Middle frontal gyrus (tissue), 1 donor: ENCODE results near the gene SLC4A8.

ENCODE experiments used
- DNase-seq: peaks from one replicate; pipeline ENCODE4 v3.0.0-alpha.2; 2015; ENCODE audit warnings: low spot score; ENCODE audit errors: extremely low spot score

SLC4A8 gene

DNA sequence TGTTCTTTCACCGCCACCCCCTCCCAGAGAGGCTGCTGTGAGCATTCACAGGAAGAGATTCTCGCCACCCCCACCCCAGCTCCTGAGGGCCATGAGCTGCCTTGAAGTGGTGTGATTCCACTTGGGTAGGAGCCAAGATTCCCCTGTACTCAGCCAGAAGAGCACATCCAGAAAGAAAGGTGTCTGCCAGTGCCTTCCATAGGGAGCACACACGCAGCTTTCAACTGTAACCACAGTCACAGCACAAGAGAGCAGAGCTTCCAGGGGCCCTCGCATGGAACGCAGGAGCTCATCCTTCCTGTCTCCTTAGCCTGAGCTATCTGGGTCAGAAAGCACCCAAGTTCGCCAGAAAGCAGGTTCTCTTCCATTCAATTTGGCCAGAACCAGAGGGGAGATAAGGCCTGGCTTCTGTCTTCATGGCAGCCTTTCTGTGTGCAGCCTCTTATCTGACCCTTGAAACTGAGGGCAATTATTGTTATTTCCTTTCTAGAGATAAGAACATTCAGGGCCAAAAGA, 99.8 kb downstream of the SLC4A8 start:
- DNase-seq = no peak

DNA sequence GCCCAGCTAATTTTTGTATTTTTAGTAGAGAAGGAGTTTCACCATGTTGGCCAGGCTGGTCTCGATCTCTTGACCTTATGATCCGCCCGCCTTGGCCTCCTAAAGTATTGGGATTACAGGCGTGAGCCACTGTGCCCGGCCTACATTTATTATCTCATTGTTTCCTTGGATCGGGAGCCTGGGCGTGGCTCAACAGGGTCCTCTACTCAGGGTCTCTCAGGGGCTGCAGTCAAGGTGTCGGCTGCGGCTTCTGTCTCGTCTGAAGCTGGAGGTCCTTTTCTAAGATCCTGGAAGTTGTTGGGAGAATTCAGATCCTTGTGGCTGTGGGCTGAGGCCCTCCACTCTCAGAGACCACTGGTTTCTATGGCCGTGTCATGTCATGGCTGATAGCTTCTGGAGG, 100.9 kb downstream of the SLC4A8 start:
- DNase-seq = no peak

DNA sequence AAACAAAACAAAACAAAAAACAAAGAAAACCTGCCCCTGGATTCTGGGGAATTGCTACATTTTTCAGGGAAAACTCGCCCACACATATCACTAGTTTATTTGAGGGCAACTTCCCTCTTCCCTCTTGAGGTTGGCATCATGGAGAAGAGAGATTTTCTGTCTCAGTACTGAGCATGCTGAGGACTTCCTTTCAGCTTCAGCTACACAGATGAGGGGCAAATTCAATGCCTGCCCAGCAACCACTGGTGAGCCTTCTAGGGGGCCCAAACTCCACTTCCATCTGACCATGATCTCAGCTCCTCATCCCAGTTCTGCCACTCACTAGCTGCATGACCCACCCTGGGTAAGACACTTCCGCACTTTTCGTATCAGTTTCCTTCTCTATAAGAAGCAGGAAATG, 103.3 kb downstream of the SLC4A8 start:
- no peak for DNase-seq

DNA sequence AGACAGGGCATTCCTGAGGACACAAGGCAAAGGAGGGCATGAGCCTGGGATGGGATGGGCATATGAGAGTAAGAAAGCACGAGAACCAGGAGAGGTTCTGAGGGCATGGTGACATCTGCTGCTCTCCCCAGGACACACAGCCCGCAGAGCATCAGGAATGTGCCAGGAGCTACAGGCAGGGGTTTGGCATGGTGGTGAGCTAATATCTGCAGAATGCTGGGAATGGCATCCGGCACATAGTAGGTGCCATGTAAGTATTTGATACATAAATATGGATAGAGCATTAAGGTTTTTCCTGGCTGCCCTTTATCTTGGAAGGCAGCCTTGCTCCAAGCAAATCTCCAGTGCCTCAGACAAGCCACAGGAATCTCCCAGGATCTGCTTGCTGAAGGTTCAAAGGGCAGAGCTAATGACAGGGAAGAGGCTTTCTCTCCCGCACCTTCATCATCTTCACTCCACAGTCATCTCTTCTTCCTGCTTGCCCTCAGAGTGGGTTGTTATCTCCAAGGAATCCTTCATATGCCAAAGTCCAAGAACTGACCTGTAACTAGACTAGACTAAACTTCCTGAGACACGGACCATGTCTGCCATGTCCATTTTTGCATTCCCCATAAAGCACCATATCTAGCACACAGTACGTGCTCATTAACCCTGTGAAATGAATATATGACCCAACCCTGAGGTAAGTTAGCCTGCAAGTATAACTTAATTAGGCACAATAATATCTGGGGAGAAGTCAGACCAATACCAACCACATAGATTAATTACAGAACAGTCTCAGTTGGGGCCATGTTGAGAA, 104.4 kb downstream of the SLC4A8 start:
- no peak for DNase-seq

DNA sequence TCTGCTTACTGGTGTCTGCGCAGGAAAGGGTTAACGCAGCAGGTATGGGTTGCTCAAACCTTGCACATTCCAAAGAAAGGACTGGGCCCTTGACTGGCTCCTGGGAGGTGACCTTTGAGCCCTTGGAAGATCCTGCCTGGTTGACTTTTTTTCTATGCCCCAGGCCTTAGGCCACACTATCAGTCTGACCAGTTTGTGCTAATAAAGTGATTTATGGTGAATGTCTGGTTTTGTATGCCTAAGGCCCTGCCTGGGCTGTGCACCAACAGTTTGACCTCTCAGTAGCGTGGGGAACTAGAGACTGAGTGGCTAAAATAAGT, 105.0 kb downstream of the SLC4A8 start:
- no peak for DNase-seq

DNA sequence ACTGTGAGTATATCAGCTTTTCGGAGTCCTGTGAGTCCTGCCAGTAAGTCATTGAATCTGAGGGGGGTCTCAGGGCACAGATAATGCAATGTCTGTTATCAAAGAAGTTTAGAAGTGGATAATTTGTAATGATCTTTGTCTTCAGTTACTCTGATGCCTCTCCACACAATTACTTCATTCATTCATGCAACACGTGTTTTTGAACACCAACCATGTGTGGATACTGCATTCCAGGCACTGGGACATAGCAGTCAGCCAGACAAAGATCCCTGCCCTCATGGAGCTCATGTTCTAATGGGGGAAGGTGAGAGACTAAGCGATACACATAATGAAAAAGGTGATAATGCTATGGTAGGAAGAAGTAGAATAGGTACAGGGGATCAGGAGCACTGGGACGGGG, 105.6 kb downstream of the SLC4A8 start:
- DNase-seq = no peak

DNA sequence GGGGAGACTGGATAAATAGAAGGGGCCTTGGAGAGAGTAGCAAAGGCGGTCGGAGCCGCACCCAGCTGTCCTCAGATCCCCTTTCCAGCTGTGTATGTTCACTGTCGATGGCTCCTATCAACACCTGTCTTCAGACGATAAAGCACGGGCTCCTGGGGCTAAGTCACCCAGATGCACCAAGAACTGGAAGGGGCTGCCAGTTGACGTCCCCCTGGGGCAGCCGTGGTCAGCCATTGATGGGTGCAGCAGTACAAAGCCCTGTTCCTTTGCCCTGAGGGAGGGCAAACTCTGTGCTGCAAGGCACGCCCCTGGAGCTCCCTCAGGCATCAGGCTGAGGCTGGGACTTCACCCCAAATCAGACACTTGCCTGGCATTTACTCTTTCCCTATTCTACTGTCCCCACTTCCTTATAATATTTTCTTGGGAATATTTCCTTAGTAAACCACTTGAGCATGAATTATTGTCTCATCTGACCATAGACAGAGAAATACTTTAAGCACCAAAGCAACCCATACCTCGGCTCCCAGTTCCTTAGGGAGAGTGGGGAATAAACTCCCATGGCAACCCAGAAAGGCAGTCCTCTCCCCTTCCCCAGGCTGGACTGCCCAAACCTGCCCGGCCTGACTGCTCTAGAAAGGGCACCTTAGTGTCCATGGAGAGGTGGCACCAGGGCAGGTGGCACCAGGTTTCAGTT, 106.8 kb downstream of the SLC4A8 start:
- DNase-seq = no peak

DNA sequence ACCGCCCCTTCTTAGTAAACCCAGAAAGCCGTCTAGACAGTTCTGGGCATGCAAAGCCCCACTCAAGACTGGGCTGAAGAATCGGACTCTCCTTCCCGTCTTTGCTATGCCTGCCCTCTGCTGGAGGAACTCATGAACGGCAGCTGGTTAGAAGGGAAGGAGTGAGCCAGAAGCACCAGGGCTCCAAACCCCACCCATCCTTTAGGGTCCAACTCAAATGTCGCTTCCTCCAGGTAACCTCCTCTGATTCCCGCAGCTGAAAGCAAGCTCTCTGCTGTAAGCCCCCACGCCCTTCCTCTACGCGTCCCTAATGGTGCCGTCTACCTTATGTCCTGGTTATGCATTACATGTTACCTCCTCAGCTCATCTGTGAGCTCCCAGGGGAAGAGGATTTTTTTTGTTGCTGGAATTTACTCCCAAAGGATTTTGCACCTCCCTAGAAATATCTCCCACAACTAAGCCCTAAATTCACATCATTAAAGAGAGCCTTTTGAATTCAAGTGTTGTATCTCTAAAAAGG, 107.4 kb downstream of the SLC4A8 start:
- DNase-seq = peak; percentile 66

DNA sequence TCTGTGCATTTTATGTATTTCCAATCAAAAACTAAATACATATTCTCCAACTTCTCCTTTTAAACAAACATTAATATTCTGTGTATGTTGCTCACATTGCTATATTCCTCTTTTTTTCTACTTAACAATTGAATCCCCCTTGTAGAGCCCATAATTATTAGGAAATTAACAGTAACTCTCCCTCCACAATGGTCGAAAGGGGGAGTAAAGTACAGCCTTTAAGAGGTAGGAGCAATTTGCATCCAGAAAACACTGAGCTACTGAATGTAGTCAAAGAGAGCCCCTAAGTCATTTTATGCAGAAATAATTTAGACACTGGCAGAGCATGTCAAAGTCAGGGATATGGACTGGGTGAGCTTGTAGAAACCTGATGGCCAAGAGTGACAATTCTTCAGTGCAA, 109.2 kb downstream of the SLC4A8 start:
- no peak for DNase-seq

DNA sequence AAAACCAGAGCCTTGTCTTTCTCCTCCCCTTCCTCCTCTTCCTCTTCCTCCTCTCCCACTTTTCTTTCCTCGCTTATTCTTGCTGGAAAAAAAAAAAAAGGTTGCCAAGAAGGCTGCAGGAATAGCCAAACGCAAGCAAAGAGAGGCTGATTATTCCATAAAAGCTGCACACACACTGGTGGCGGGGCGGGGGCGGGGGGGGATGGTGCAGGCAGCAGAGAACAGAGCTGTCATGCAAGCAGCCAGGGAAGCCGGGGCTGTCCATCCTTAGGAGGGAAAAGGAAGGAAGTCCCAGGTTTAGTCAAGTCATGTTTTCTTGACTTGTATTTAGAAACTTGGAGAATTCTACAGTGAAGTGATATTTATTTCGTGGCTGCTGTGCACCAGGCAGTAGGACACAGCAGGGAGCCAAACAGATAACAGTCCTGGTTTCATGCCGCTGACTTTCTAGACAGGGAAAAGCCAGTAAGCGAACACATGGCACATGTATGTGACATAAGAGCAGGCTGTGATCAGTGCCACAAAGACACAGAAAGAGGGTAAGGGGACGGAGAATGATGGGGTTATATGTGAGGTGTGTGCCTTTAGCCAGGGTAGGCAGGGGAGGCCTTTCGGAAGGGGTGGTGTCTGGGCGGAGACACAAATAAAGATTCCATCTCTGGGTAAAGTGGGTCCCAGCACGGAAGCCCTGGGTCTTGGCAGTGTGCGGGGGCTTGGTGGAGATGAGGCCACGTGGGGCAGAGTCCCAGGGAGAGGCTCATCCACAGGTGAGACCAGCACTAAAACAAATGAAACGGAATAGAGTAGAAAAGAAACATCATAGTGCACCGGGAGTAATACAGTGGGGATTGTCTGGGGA, 109.8 kb downstream of the SLC4A8 start:
- no peak for DNase-seq

DNA sequence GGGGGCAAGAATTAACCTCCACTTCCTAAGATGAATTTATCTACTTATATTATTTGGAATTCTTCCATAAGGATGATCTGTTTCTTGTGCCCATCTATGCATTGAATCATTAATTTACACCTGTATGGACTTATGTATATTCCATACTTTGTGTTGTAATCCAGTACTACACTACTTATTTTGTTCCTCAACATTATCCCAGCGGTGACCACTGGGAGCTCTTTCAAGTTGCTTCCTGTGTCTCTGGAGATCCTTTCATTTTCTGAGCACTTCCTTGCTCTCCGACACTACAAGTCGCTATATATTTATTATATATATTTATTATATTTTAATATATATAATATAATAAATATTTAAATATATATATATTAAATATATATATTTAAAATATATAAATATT, 111.5 kb downstream of the SLC4A8 start:
- DNase-seq = no peak

DNA sequence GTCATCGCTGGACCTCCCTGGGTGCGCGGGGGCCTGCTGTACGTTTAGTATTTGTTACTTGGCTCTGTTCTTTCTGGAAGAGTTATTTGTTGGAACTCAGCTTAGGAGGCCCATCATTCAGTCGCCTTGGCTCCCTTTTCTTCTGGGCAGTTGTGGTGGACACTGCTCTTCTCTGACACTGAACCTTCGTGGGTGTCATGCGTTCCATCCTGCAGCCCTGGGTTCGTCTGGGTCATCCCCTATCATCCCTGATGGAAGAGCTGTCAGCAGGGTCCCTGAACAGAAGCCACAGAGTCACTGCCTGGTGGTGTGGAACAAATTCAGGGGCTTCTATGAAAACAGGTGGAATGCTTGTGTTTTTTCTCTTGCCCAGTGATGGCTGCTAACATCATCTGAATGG, 113.5 kb downstream of the SLC4A8 start:
- no peak for DNase-seq

DNA sequence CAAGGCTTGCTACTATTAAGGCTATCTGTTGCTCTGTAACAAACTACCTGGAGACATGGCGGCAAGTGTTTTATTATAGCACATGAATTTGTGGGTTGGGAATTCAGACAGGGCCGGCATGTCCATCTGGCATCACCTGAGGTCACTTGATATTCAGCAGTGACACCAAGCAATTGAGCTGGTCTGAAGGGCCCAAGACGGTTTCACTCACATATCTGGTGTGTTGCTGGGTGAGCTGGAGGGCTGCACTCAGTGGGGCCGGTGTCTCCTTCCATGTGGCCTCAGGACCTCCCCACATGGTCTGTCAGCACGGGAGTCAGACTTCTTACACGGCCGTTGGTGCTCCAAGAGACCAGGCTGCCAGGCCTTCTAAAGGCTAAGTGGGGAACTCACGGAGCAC, 114.0 kb downstream of the SLC4A8 start:
- no peak for DNase-seq

DNA sequence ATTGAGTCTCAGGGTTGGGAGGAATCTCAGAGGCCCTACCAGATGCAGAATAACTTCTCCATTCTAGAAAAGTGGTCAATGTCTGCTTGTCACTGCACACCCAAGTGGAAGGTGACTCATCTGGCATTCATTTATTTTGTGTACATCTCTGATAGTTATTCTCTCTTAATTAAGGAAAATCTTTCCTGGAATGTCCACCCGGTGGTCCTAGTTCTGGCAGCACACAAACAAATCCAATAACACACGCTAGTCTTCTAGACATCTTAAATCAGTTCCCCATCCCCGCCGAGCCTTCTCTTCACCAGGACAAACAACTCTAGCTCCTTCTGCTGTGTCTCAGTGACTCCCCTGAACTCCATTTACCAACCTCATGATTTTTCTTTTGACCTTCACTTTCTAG, 116.4 kb downstream of the SLC4A8 start:
- DNase-seq = no peak

DNA sequence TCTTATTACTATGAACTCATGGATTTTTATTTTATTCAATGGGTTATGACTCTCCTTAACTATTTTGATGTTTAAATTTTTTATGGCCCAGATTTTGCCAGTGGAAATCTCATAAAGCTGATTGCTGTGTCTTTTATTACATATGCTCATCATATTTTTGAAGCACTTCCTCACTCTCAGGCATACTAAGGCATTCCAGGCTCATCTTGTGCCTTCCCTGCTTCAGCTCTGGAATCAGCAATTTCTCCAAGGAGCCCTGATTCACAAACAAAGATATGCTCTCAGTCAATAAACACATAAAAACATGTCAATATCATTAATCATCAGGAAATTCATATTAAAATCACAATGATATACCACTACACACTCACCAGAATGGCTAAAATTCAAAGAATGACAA, 121.5 kb downstream of the SLC4A8 start:
- DNase-seq = no peak

DNA sequence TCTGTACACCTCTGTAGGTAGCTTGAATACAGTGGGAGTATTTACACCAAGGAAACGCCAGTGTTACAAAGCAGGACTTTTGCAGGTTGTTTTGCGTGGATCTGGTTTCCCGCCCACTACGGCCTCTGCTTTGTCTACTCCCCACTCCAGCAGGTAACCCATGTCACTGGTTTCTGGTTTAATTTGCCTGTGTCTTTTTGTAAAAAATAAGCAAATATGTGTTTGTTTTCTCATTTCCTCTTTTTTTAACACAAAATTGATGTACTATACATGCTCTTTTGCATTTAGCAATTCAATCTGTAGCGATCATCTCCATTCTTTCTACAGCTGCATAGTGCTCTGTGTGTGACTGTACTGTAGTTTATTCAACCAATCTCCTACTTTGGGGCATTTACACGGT, 123.0 kb downstream of the SLC4A8 start:
- DNase-seq = no peak

DNA sequence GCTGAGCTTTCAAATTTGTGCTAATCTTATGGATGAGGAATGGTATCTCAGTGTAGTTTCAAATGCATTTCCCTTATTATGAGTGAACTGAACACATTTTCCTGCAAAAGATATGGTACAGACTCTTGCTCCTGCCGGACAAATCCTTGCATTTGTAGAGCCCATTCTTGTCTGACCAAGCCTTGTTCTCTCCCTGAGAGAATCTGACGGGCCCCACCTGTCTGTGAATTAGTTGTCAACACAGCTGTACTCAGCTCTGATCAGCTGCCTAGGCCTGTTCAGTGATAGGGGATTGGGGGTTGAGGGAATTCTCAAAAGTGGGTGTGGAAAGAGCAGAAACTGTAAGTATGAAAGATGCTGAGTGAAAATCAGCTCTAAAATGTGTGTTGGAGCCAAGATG, 123.6 kb downstream of the SLC4A8 start:
- no peak for DNase-seq

DNA sequence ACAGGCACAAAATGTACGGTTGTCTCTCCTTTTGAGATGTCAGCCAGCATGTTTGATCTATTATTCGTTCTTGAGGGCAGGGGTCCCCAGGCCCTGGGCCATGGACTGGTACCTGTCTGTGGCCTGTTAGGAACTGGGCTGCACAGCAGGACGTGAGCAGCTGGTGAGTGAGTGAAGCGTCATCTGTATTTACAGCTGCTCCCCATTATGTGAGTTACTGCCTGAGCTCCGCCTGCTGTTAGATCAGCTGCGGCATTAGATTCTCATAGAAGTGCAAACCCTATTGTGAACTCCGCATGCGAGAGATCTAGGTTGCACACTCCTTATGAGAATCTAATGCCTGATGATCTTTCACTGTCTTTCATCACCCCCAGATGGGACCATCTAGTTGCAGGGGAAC, 125.0 kb downstream of the SLC4A8 start:
- no peak for DNase-seq
